DLD1 (cell line): ENCODE measurements around the gene GLIS2.
"Not testable (repeated sequence)": the region's sequence is repeated elsewhere in the genome, so short reads cannot be mapped to it uniquely, and the experiment has no call there.

Experiments
- in situ Hi-C: cut with HindIII; loops from 2 replicates; pipeline ENCODE4 v1.10.0; 2017; ENCODE audit warnings: low sequenced_read_pairs

The GLIS2 gene

GRCh38 chr16:4333714-4334113, 17.8 kb downstream of the GLIS2 start:
- in situ Hi-C loops = not testable (repeated sequence)

GRCh38 chr16:4334724-4335495, 19.0 kb downstream of the GLIS2 start:
- in situ Hi-C loops = no loop called here

- in situ Hi-C loops = no loop called here
Observed at GRCh38 chr16:4336701-4337539, 21.1 kb downstream of the GLIS2 start.

GRCh38 chr16:4337540-4338088, 21.7 kb downstream of the GLIS2 start:
- in situ Hi-C loops = no loop called here

- in situ Hi-C loops = no loop called here
Observed at GRCh38 chr16:4338125-4338582, 22.3 kb downstream of the GLIS2 start.

- in situ Hi-C loops = no loop called here
Observed at GRCh38 chr16:4338712-4339299, 22.9 kb downstream of the GLIS2 start.

GRCh38 chr16:4339455-4339854, 23.6 kb downstream of the GLIS2 start:
- in situ Hi-C loops = no loop called here

- in situ Hi-C loops = no loop called here
Observed at GRCh38 chr16:4339909-4340308, 24.0 kb downstream of the GLIS2 start.

GRCh38 chr16:4340443-4340842, 24.6 kb downstream of the GLIS2 start:
- in situ Hi-C loops = no loop called here

- in situ Hi-C loops = no loop called here
Observed at GRCh38 chr16:4341250-4341649, 25.4 kb downstream of the GLIS2 start.

- in situ Hi-C loops = no loop called here
Observed at GRCh38 chr16:4342866-4343744, 27.2 kb downstream of the GLIS2 start.

GRCh38 chr16:4344300-4344982, 28.6 kb downstream of the GLIS2 start:
- in situ Hi-C loops = not testable (repeated sequence)

- in situ Hi-C loops = no loop called here
Observed at GRCh38 chr16:4344983-4345835, 29.3 kb downstream of the GLIS2 start.

- in situ Hi-C loops = no loop called here
Observed at GRCh38 chr16:4345836-4346781, 30.2 kb downstream of the GLIS2 start.

GRCh38 chr16:4347010-4347409, 31.1 kb downstream of the GLIS2 start:
- in situ Hi-C loops = no loop called here

- in situ Hi-C loops = no loop called here
Observed at GRCh38 chr16:4347765-4348509, 32.1 kb downstream of the GLIS2 start.

GRCh38 chr16:4349332-4349731, 33.5 kb downstream of the GLIS2 start:
- in situ Hi-C loops = no loop called here
